Measurements from ENCODE around the gene MSH6. TPM values are rescaled to one million over a fixed set of nuclear protein-coding genes. Genes with fewer than 3 reads are reported as not detected.

MSH6 gene
- total and polyA plus RNA-seq, 2 of the 13 experiments (the other 11 are each of a cell fraction or from before 2014, with no cell fraction given): 20.8 to 113 TPM

GRCh38 chr2:47767880-47768609 lies 14.9 kb upstream of the MSH6 start:
- H3K4me2 ChIP-seq (ENCODE audit: low read depth, low read length): peak overlapping the region; percentile 65
- DNase-seq (ENCODE audit: low spot score) (peak; percentile 27), FAIRE-seq (peak; percentile 56), ATAC-seq (peak; percentile 94)
- peaks cover 0 to 8% of the 10 kb centered on the region in 2 experiments; a peak in 2 of 5 replicates for H3K27me3 ChIP-seq (ENCODE audit: control insufficient read depth in 1 of 2, insufficient read depth in 2 of 2, low read length in 2 of 2)
- peak overlapping the region; percentile 32; the same call in 1 of the 2 replicates for H3K9ac ChIP-seq (ENCODE audit: insufficient read depth, low read depth, low read length)
- POLR2A ChIA-PET: interaction anchor here (0.9 to 1.1 kb wide), 4 partner anchors 15 to 433 kb away, joined by 3 to 11 read pairs (median 4); partner anchors contain the start of gene MSH6
- H4K20me1 ChIP-seq (ENCODE audit: insufficient read depth, low read length): no peaks in the 10 kb centered on the region
- no peaks in the 10 kb centered on the region for H3K36me3 ChIP-seq (replicated peaks in 1 of 2; ENCODE audit: control insufficient read depth in 1 of 2, insufficient read depth in 2 of 2, low read length in 2 of 2)
- no TSS peak for BruUV-seq (replicated peaks)
- peak overlapping the region in 1 of 3 experiments; percentile 38; a peak in 1 of 6 replicates for H3K4me3 ChIP-seq (replicated peaks in 1 of 3; ENCODE audit: insufficient read depth in 1 of 3, low read depth in 2 of 3, low read length in 3 of 3)
- intact Hi-C loops (cut with micrococcal nuclease; ENCODE audit: unreplicated experiment) (loop anchor here (1.0 to 5.0 kb wide), 6 partner anchors 52 to 433 kb away; no protein-coding TSS in a partner anchor), in situ Hi-C loops (cut with HindIII; ENCODE audit: extremely low pct_ligation_motif_present, low pct_unique_long_range_greater_than_20kb) (loop anchor here (5.0 to 10.0 kb wide), 3 partner anchors 116 to 433 kb away; no protein-coding TSS in a partner anchor)
- H3K9me3 ChIP-seq (ENCODE audit: low read length): no peaks in the 10 kb centered on the region
- no peaks in the 10 kb centered on the region for H3K79me2 ChIP-seq (ENCODE audit: insufficient read depth, low read length)
- peaks cover 6% of the 10 kb centered on the region; the same call in 1 of the 2 replicates for H3K4me1 ChIP-seq (ENCODE audit: insufficient read depth, low read length)
- H2AFZ ChIP-seq (ENCODE audit: low read length): no peak overlapping the region
- H3K27ac ChIP-seq (ENCODE audit: extremely low read length, insufficient read depth, low read length): no peak overlapping the region
- CTCF ChIA-PET (ENCODE audit: low intra/inter-chr PET ratio, low total read pairs): interaction anchor here (0.7 to 1.9 kb wide), 5 partner anchors 12 to 380 kb away, joined by 3 to 17 read pairs (median 6); no protein-coding TSS in a partner anchor
- WGBS (ENCODE audit: low lambda C conversion rate): 17% methylated on average over 20 of the region's 28 CpGs
- TF ChIP-seq KAT8 (CRISPR knock-in tag; IDR thresholded peaks at IDR 0.05): 0 out of 2 replicates have a peak, but pooled peaks have one; percentile 22
- peak; percentile 79 for TF ChIP-seq ZBTB7B (CRISPR knock-in tag; IDR thresholded peaks at IDR 0.05)
- TF ChIP-seq HNF4A (CRISPR knock-in tag; IDR thresholded peaks at IDR 0.05): peak; percentile 5; the same call in 1 of the 2 replicates
- TF ChIP-seq PHF8 (CRISPR knock-in tag; IDR thresholded peaks at IDR 0.05): 0 out of 2 replicates have a peak, but pooled peaks have one; percentile 30
- TF ChIP-seq EEA1 (CRISPR knock-in tag; IDR thresholded peaks at IDR 0.05; ENCODE audit: borderline replicate concordance): no peak
- TF ChIP-seq ZNF34 (CRISPR knock-in tag; IDR thresholded peaks at IDR 0.05; ENCODE audit: borderline replicate concordance): no peak
- 0 out of 2 replicates have a peak, but pooled peaks have one; percentile 29 for TF ChIP-seq PHF21A (CRISPR knock-in tag; IDR thresholded peaks at IDR 0.05)
- TF ChIP-seq, protein P1, sequence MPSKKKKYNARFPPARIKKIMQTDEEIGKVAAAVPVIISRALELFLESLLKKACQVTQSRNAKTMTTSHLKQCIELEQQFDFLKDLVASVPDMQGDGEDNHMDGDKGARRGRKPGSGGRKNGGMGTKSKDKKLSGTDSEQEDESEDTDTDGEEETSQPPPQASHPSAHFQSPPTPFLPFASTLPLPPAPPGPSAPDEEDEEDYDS (CRISPR knock-in tag; IDR thresholded peaks at IDR 0.05): no peak
- no peak for TF ChIP-seq MEIS2 (CRISPR knock-in tag; IDR thresholded peaks at IDR 0.05)
- TF ChIP-seq, protein P2, sequence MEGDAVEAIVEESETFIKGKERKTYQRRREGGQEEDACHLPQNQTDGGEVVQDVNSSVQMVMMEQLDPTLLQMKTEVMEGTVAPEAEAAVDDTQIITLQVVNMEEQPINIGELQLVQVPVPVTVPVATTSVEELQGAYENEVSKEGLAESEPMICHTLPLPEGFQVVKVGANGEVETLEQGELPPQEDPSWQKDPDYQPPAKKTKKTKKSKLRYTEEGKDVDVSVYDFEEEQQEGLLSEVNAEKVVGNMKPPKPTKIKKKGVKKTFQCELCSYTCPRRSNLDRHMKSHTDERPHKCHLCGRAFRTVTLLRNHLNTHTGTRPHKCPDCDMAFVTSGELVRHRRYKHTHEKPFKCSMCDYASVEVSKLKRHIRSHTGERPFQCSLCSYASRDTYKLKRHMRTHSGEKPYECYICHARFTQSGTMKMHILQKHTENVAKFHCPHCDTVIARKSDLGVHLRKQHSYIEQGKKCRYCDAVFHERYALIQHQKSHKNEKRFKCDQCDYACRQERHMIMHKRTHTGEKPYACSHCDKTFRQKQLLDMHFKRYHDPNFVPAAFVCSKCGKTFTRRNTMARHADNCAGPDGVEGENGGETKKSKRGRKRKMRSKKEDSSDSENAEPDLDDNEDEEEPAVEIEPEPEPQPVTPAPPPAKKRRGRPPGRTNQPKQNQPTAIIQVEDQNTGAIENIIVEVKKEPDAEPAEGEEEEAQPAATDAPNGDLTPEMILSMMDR (CRISPR knock-in tag; IDR thresholded peaks at IDR 0.05): peak; percentile 99
- no peak for TF ChIP-seq SP1 (IDR thresholded peaks at IDR 0.05)
- no peak for TF ChIP-seq SP1 (CRISPR knock-in tag; IDR thresholded peaks at IDR 0.05)
- no peak; the same call in 1 of the 2 replicates for TF ChIP-seq ZNF703 (CRISPR knock-in tag; IDR thresholded peaks at IDR 0.05; ENCODE audit: borderline replicate concordance)
- no peak for TF ChIP-seq ZNF616 (CRISPR knock-in tag; IDR thresholded peaks at IDR 0.05; ENCODE audit: low read depth)
- TF ChIP-seq ZNF484 (CRISPR knock-in tag; IDR thresholded peaks at IDR 0.05; ENCODE audit: borderline replicate concordance, low read depth): no peak
- TF ChIP-seq DNMT1 (CRISPR knock-in tag; IDR thresholded peaks at IDR 0.05): peak; percentile 93
- TF ChIP-seq FOXA3 (CRISPR knock-in tag; IDR thresholded peaks at IDR 0.05): no peak
- TF ChIP-seq HOXA5 (CRISPR knock-in tag; IDR thresholded peaks at IDR 0.05): peak; percentile 82; the same call in 1 of the 2 replicates
- TF ChIP-seq GZF1 (CRISPR knock-in tag; IDR thresholded peaks at IDR 0.05): no peak
- no peak for TF ChIP-seq TGIF2 (CRISPR knock-in tag; IDR thresholded peaks at IDR 0.05)
- no peak for TF ChIP-seq MAFK (conservative IDR thresholded peaks at IDR 0.05 in 1 of 2, IDR thresholded peaks at IDR 0.05 in 1 of 2; ENCODE audit: low read length in 2 of 2)
- TF ChIP-seq ZNF552 (CRISPR knock-in tag; IDR thresholded peaks at IDR 0.05; ENCODE audit: borderline replicate concordance): no peak
- TF ChIP-seq GATA4 (IDR thresholded peaks at IDR 0.05; ENCODE audit: borderline replicate concordance, low read depth): no peak
- no peak for TF ChIP-seq ZNF207 (IDR thresholded peaks at IDR 0.05; ENCODE audit: borderline replicate concordance)
